K562 (cell line): Measurements from ENCODE around the gene RELA. TPM values are rescaled to one million over a fixed set of nuclear protein-coding genes. Genes with fewer than 3 reads are reported as not detected.

ENCODE experiments used
- ATAC-seq: fragments of 200-7000 bp; cut with Tn5 transposase; 3 replicates; pipeline ENCODE4 v1.9.1; 2020; ENCODE audit warnings: moderate library complexity
- BruUV-seq: library from RNA; stranded (reverse); fragments of 400-500 nt; replicated peaks from 2 replicates; lab custom pipeline; 2021; lab: Mats Ljungman, UMichigan
- CTCF ChIA-PET: fragments of 300-600 bp; formaldehyde crosslinking; extraction: SDS; loops from one replicate; lab custom pipeline; 2021; ENCODE audit warnings: low intra/inter-chr PET ratio; lab: Yijun Ruan, JAX
- POLR2A ChIA-PET: fragments of 300-600, 350-650 bp; sonication (Branson Sonifier 250); formaldehyde crosslinking; extraction: SDS; loops from one replicate; lab custom pipeline; 2021; ENCODE audit warnings: antibody characterized with exemption, inconsistent platforms; lab: Yijun Ruan, JAX
- DNase-seq, 4 experiments: peaks; one replicate each; pipeline versions ENCODE4 v3.0.0 to v3.0.0-alpha.2; 2011 to 2018; ENCODE audit warnings: low spot score in 3 of 4, mixed read lengths in 3 of 4; ENCODE audit errors: extremely low read depth in 1 of 4
- FAIRE-seq: peaks from 2 replicates; lab custom pipeline; 2011; peaks lifted over from hg19 to GRCh38; lab: Jason Lieb, UNC
- H2AFZ ChIP-seq: 2 replicates; pipeline ENCODE4 v1.6.0; 2011; ENCODE audit warnings: low read depth, low read length, control low read depth, inconsistent platforms
- H3K27ac ChIP-seq: fragments of 200-600 bp; 3 replicates; pipeline ENCODE4 v1.8.0; 2011; ENCODE audit warnings: low read depth, mild to moderate bottlenecking, control low read depth, inconsistent platforms, low read length, moderate library complexity, mixed read lengths; ENCODE audit errors: extremely low read depth
- H3K27me3 ChIP-seq, 2 experiments: fragments of 300-600 bp in 1 of 2; 2 replicates in 1 of 2; 3 replicates in 1 of 2; pipeline versions ENCODE4 v1.6.0 to v1.8.0; 2011; ENCODE audit warnings: inconsistent platforms in 2 of 2, low read length in 2 of 2, mild to moderate bottlenecking in 1 of 2, mixed read lengths in 1 of 2, moderate library complexity in 1 of 2; ENCODE audit not compliant: control insufficient read depth in 2 of 2, insufficient read depth in 2 of 2
- H3K36me3 ChIP-seq: fragments of 300-600 bp; 3 replicates; pipeline ENCODE4 v1.8.0; 2011; ENCODE audit warnings: mild to moderate bottlenecking, low read length, inconsistent platforms; ENCODE audit not compliant: control insufficient read depth, insufficient read depth
- H3K4me1 ChIP-seq, 2 experiments: fragments of 200-600 bp in 1 of 2; replicated peaks in 1 of 2; 2 replicates in 1 of 2; 3 replicates in 1 of 2; pipeline versions ENCODE4 v1.5.1 to v1.8.0; 2011; ENCODE audit warnings: inconsistent platforms in 2 of 2, low read length in 2 of 2, mild to moderate bottlenecking in 1 of 2, mixed read lengths in 1 of 2, moderate library complexity in 1 of 2; ENCODE audit not compliant: control insufficient read depth in 2 of 2, insufficient read depth in 2 of 2
- H3K4me2 ChIP-seq: 2 replicates; pipeline ENCODE4 v1.6.1; 2011; ENCODE audit warnings: low read length, control low read depth, inconsistent platforms, mixed read lengths; ENCODE audit not compliant: insufficient read depth
- H3K4me3 ChIP-seq: fragments of 200-600 bp; sonication (generic), shearing (Covaris generic); 2 replicates; pipeline ENCODE4 v1.5.1; 2016; ENCODE audit warnings: control low read depth, inconsistent platforms
- H3K79me2 ChIP-seq: fragments of 200-600 bp; 3 replicates; pipeline ENCODE4 v1.8.0; 2011; ENCODE audit warnings: low read length, inconsistent platforms; ENCODE audit not compliant: control insufficient read depth, insufficient read depth
- H3K9ac ChIP-seq, 2 experiments: 2 replicates each; pipeline versions ENCODE4 v1.6.0 to v1.6.1; 2011; ENCODE audit warnings: low read depth in 2 of 2, low read length in 2 of 2, control low read depth in 1 of 2, inconsistent platforms in 1 of 2, mild to moderate bottlenecking in 1 of 2, mixed read lengths in 1 of 2; ENCODE audit not compliant: insufficient read depth in 1 of 2
- H3K9me1 ChIP-seq: one replicate; pipeline ENCODE4 v1.6.0; 2011; ENCODE audit warnings: inconsistent platforms, mild to moderate bottlenecking, low read length, moderate library complexity; ENCODE audit not compliant: control insufficient read depth, insufficient read depth
- H3K9me3 ChIP-seq: replicated peaks from 2 replicates; pipeline ENCODE4 v1.5.1; 2011; ENCODE audit warnings: low read depth, low read length, inconsistent platforms; ENCODE audit not compliant: control insufficient read depth, insufficient read depth
- H4K20me1 ChIP-seq: replicated peaks from 2 replicates; pipeline ENCODE4 v1.6.1; 2011; ENCODE audit warnings: low read length, inconsistent platforms, mixed read lengths; ENCODE audit not compliant: control insufficient read depth, insufficient read depth
- ARID3A ChIP-seq: IDR thresholded peaks from 2 replicates; pipeline ENCODE4 v1.6.1; 2012; ENCODE audit warnings: low read depth, low read length, improper control_type of control experiment, borderline replicate concordance
- ASH1L ChIP-seq: fragments of 450-650 bp; IDR thresholded peaks from 2 replicates; pipeline ENCODE4 v1.6.1; 2018; ENCODE audit warnings: borderline replicate concordance, mild to moderate bottlenecking, low read depth; ENCODE audit not compliant: partially characterized antibody
- ATF6 ChIP-seq: sonication (generic); formaldehyde crosslinking; IDR thresholded peaks from 2 replicates; pipeline ENCODE4 v1.4.0; 2020; ENCODE audit warnings: mild to moderate bottlenecking, missing genetic modification reagents
- E2F3 ChIP-seq: fragments of 250-450 bp; sonication (Bioruptor Pico); IDR thresholded peaks from 2 replicates; pipeline ENCODE4 v1.4.0; 2020; ENCODE audit warnings: mild to moderate bottlenecking
- GTF2A2 ChIP-seq: IDR thresholded peaks from 2 replicates; pipeline ENCODE4 v1.6.1; 2016; ENCODE audit warnings: mild to moderate bottlenecking, missing genetic modification characterization, missing compliant biosample characterization
- KAT7 ChIP-seq: sonication (generic); formaldehyde crosslinking; IDR thresholded peaks from 2 replicates; pipeline ENCODE4 v1.8.0; 2022; ENCODE audit warnings: missing genetic modification reagents, mild to moderate bottlenecking, borderline replicate concordance
- NR0B1 ChIP-seq: fragments of 450-650 bp; IDR thresholded peaks from one replicate; pipeline ENCODE4 v1.6.1; 2018; ENCODE audit warnings: mild to moderate bottlenecking, moderate library complexity; ENCODE audit not compliant: partially characterized antibody
- POU5F1 ChIP-seq: fragments of 150-350 bp; IDR thresholded peaks from 2 replicates; pipeline ENCODE4 v1.6.1; 2014; ENCODE audit warnings: borderline replicate concordance, low read length, low read depth, mild to moderate bottlenecking; ENCODE audit not compliant: partially characterized antibody
- PREB ChIP-seq: sonication (generic); formaldehyde crosslinking; IDR thresholded peaks from 2 replicates; pipeline ENCODE4 v1.8.1; 2023; ENCODE audit warnings: mild to moderate bottlenecking, missing genetic modification reagents
- SMC3 ChIP-seq: conservative IDR thresholded peaks from 2 replicates; pipeline ENCODE4 v1.6.1; 2011; ENCODE audit warnings: low read depth, low read length, improper control_type of control experiment; ENCODE audit not compliant: insufficient read depth
- TAF7 ChIP-seq: fragments of 450-650 bp; IDR thresholded peaks from 2 replicates; pipeline ENCODE4 v1.6.1; 2016; ENCODE audit warnings: missing genetic modification characterization, missing compliant biosample characterization
- YBX1 ChIP-seq: fragments of 450-650 bp; IDR thresholded peaks from 2 replicates; pipeline ENCODE4 v1.7.1; 2016; ENCODE audit warnings: mild to moderate bottlenecking
- WGBS: fragments of 100-300 bp; shearing (Covaris generic); methylation state at CpG from one replicate; pipeline ENCODE4 v1.1.6; 2016; ENCODE audit warnings: low coverage, mixed read lengths; ENCODE audit not compliant: insufficient coverage; ENCODE audit errors: missing lambda C conversion rate; 5-methylcytosine and 5-hydroxymethylcytosine counted together
- in situ Hi-C: fragments of 300-500 bp; cut with MboI; formaldehyde crosslinking; loops from 4 replicates; pipeline ENCODE4 v1.15.0; 2018; ENCODE audit warnings: inconsistent platforms, mixed read lengths
- intact Hi-C: fragments of 100-400 bp; cut with micrococcal nuclease; formaldehyde crosslinking; loops from 2 replicates; pipeline ENCODE4 v1.14.2; 2022
- polyA plus RNA-seq, 8 experiments: library from polyadenylated mRNA; depleted of rRNA in 4 of 8; stranded (reverse) in 5 of 8; unstranded in 3 of 8; fragments of >200 nt; fragmentation: Nextera tagmentation in 2 of 8; fragmentation: Illumina TruSeq in 1 of 8; extraction: Ambion mirVana in 2 of 8; extraction: Trizol in 1 of 8; gene quantifications; 2 replicates each; pipeline versions ENCODE4 v1.2.1 to v1.2.3, GENCODE V29; 2011 to 2014; ENCODE audit warnings: inconsistent platforms in 1 of 8, missing spikeins in 1 of 8
- total RNA-seq, 7 experiments: library from RNA; depleted of rRNA in 6 of 7; stranded (reverse); fragments of >200 nt in 6 of 7; fragmentation: Illumina TruSeq in 2 of 7; extraction: Trizol in 2 of 7; gene quantifications; 2 replicates each; pipeline versions ENCODE4 v1.2.1 to v1.2.3, GENCODE V29; 2011 to 2021; ENCODE audit warnings: low replicate concordance in 1 of 7

Gene RELA
- total and polyA plus RNA-seq, 9 of the 15 experiments (the other 6 are each of a cell fraction or from before 2014, with no cell fraction given) = 6.0 to 67.4 (median 20.6) TPM

GRCh38 chr11:65615950-65616574 lies 46.7 kb downstream of the RELA start:
- Histone ChIP-seq H3K79me2 (peaks cover 64% of the 10 kb centered on the region), H3K36me3 (peaks cover 53% of the 10 kb centered on the region; the same call in 2 of the 3 replicates), H2AFZ (peak overlapping the region; percentile 72; the same call in 1 of the 2 replicates), H3K9me1 (no peaks in the 10 kb centered on the region), H3K9me3 (no peaks in the 10 kb centered on the region), H3K4me3 (peak overlapping the region; percentile 94), H4K20me1 (no peaks in the 10 kb centered on the region; the same call in 1 of the 2 replicates), H3K27ac (peak overlapping the region; percentile 74), H3K9ac (peak overlapping the region; percentile 85 to 97), H3K4me2 (peak overlapping the region; percentile 90), H3K27me3 (no peaks in the 10 kb centered on the region), H3K4me1 (peaks cover 28 to 76% of the 10 kb centered on the region in 2 experiments)
- peak; percentile 81 to 97 (median 93) for DNase-seq
- ATAC-seq = peak; percentile 42
- in situ Hi-C loops (no loop called here), intact Hi-C loops (loop anchor here (2.0 kb wide), 1 partner anchor 21 kb away; no protein-coding TSS in a partner anchor)
- WGBS = under 1% methylated on average over 18 of the region's 50 CpGs
- CTCF ChIA-PET = no interaction called here
- no TSS peak for BruUV-seq
- no peak for FAIRE-seq
- POLR2A ChIA-PET = interaction anchor here (0.5 to 2.0 kb wide), 12 partner anchors 10 to 275 kb away, joined by 3 to 18 read pairs (median 6); partner anchors contain the start of genes KCNK7 and MALAT1
- TF ChIP-seq TAF7 = no peak
- no peak for TF ChIP-seq E2F3 (CRISPR knock-in tag)
- no peak for TF ChIP-seq PREB (CRISPR knock-in tag)
- TF ChIP-seq NR0B1 = no peak
- TF ChIP-seq ASH1L = no peak
- TF ChIP-seq POU5F1 = no peak
- TF ChIP-seq ATF6 (CRISPR knock-in tag) = no peak
- TF ChIP-seq ARID3A = no peak
- TF ChIP-seq YBX1 = no peak
- TF ChIP-seq KAT7 = 0 out of 2 replicates have a peak, but pooled peaks have one; percentile 18
- TF ChIP-seq GTF2A2 (tag) = no peak
- TF ChIP-seq SMC3 = no peak
